GM18507 (cell line): Measurements from ENCODE around the gene ERMARD.

ENCODE experiments used
- DNase-seq: peaks from one replicate; pipeline ENCODE4 v3.0.0; 2011; ENCODE audit warnings: low read depth; ENCODE audit not compliant: insufficient read length; ENCODE audit errors: extremely low spot score
- FAIRE-seq: peaks from 2 replicates; lab custom pipeline; 2011; peaks lifted over from hg19 to GRCh38; lab: Jason Lieb, UNC

Gene ERMARD

GRCh38 chr6:169811521-169812256 lies 60.3 kb downstream of the ERMARD start:
- FAIRE-seq (no peak), DNase-seq (no peak)

- DNase-seq (no peak), FAIRE-seq (no peak)
Observed at GRCh38 chr6:169812257-169812644, 60.8 kb downstream of the ERMARD start.

GRCh38 chr6:169813969-169814368 lies 62.5 kb downstream of the ERMARD start:
- FAIRE-seq (no peak), DNase-seq (no peak)

- no peak for FAIRE-seq
- DNase-seq = no peak
Observed at GRCh38 chr6:169816054-169816453, 64.6 kb downstream of the ERMARD start.

- no peak for FAIRE-seq
- no peak for DNase-seq
Observed at GRCh38 chr6:169816975-169817374, 65.6 kb downstream of the ERMARD start.

- no peak for FAIRE-seq
Observed at GRCh38 chr6:169820358-169820757, 68.9 kb downstream of the ERMARD start.

GRCh38 chr6:169824021-169824420 lies 72.6 kb downstream of the ERMARD start:
- DNase-seq (no peak), FAIRE-seq (no peak)

More at GRCh38 chr6:169820358-169820757, 68.9 kb downstream of the ERMARD start:
- DNase-seq = no peak

GRCh38 chr6:169824848-169825557 lies 73.6 kb downstream of the ERMARD start:
- DNase-seq = no peak
- no peak for FAIRE-seq

GRCh38 chr6:169825558-169826225 lies 74.3 kb downstream of the ERMARD start:
- DNase-seq (no peak), FAIRE-seq (no peak)

- DNase-seq (no peak), FAIRE-seq (no peak)
Observed at GRCh38 chr6:169826697-169827096, 75.3 kb downstream of the ERMARD start.

GRCh38 chr6:169827290-169827717 lies 75.9 kb downstream of the ERMARD start:
- DNase-seq (no peak), FAIRE-seq (no peak)

GRCh38 chr6:169828176-169828575 lies 76.8 kb downstream of the ERMARD start:
- FAIRE-seq = no peak
- no peak for DNase-seq

- FAIRE-seq (no peak), DNase-seq (no peak)
Observed at GRCh38 chr6:169829786-169830185, 78.4 kb downstream of the ERMARD start.

GRCh38 chr6:169830876-169831275 lies 79.5 kb downstream of the ERMARD start:
- no peak for DNase-seq
- no peak for FAIRE-seq
